Hepatocyte (in vitro differentiated cells): ENCODE results near the gene MAG. TPM values are rescaled to one million over a fixed set of nuclear protein-coding genes. Genes with fewer than 3 reads are reported as not detected.

Experiments used
- DNase-seq: peaks from one replicate; pipeline ENCODE4 v3.0.0-alpha.2; 2016; ENCODE audit warnings: low spot score
- H2AFZ ChIP-seq: fragments of 200-600 bp; sonication (generic); 2 replicates; pipeline ENCODE4 v1.6.0; 2016; ENCODE audit warnings: antibody characterized with exemption, mild to moderate bottlenecking
- H3K27ac ChIP-seq: fragments of 200-600 bp; sonication (generic); 2 replicates; pipeline ENCODE4 v1.5.1; 2016; ENCODE audit warnings: mild to moderate bottlenecking
- H3K27me3 ChIP-seq: fragments of 200-600 bp; sonication (generic); 2 replicates; pipeline ENCODE4 v1.6.1; 2016
- H3K36me3 ChIP-seq: fragments of 200-600 bp; sonication (generic); replicated peaks from 2 replicates; pipeline ENCODE4 v1.5.1; 2016; ENCODE audit warnings: low read depth; ENCODE audit not compliant: insufficient read depth
- H3K4me1 ChIP-seq: fragments of 200-600 bp; sonication (generic); 2 replicates; pipeline ENCODE4 v1.5.1; 2016; ENCODE audit warnings: mild to moderate bottlenecking, moderate library complexity; ENCODE audit not compliant: insufficient read depth
- H3K4me2 ChIP-seq: fragments of 200-600 bp; sonication (generic); 2 replicates; pipeline ENCODE4 v1.6.0; 2016
- H3K4me3 ChIP-seq: fragments of 200-600 bp; sonication (generic); 2 replicates; pipeline ENCODE4 v1.5.1; 2016; ENCODE audit warnings: mild to moderate bottlenecking
- H3K79me2 ChIP-seq: fragments of 200-600 bp; sonication (generic); 2 replicates; pipeline ENCODE4 v1.6.0; 2017; ENCODE audit warnings: mild to moderate bottlenecking
- H3K9me2 ChIP-seq: fragments of 200-600 bp; sonication (generic); replicated peaks from 2 replicates; pipeline ENCODE4 v1.6.0; 2017; ENCODE audit warnings: mild to moderate bottlenecking; ENCODE audit not compliant: insufficient read depth
- H3K9me3 ChIP-seq: fragments of 200-600 bp; sonication (generic); 2 replicates; pipeline ENCODE4 v1.5.1; 2016; ENCODE audit warnings: low read depth, mild to moderate bottlenecking
- H4K20me1 ChIP-seq: fragments of 200-600 bp; sonication (generic); 2 replicates; pipeline ENCODE4 v1.6.0; 2016; ENCODE audit warnings: mild to moderate bottlenecking; ENCODE audit not compliant: insufficient read depth, poor library complexity, severe bottlenecking
- CTCF ChIP-seq: fragments of 200-600 bp; sonication (generic); IDR thresholded peaks from 2 replicates; pipeline ENCODE4 v1.5.1; 2016; ENCODE audit warnings: antibody characterized with exemption, mild to moderate bottlenecking; ENCODE audit not compliant: poor library complexity
- EZH2 ChIP-seq: fragments of 200-600 bp; sonication (generic); IDR thresholded peaks from 2 replicates; pipeline ENCODE4 v1.6.1; 2016; ENCODE audit warnings: antibody characterized with exemption, mild to moderate bottlenecking, borderline replicate concordance
- EZH2phosphoT487 ChIP-seq: fragments of 200-600 bp; sonication (generic); IDR thresholded peaks from one replicate; pipeline ENCODE4 v1.6.1; 2018; ENCODE audit warnings: antibody characterized with exemption, mild to moderate bottlenecking, low read depth, moderate library complexity; ENCODE audit not compliant: unreplicated experiment, severe bottlenecking
- WGBS: methylation state at CpG from one replicate; pipeline ENCODE4 v1.1.6; 2016; ENCODE audit warnings: low lambda C conversion rate; ENCODE audit errors: missing lambda C conversion rate; 5-methylcytosine and 5-hydroxymethylcytosine counted together
- polyA plus RNA-seq: library from polyadenylated mRNA; unstranded; fragments of >200 nt; fragmentation: Nextera tagmentation; extraction: Ambion mirVana; gene quantifications from 2 replicates; pipeline ENCODE4 v1.2.1, GENCODE V29; 2016
- total RNA-seq: library from RNA; depleted of rRNA; stranded (reverse); fragments of >200 nt; gene quantifications from 2 replicates; pipeline ENCODE4 v1.2.3, GENCODE V29; 2014

The MAG gene
- total and polyA plus RNA-seq, 2 experiments from 2014 or later = 0.47 TPM; not detected in 1

GRCh38 chr19:35314031-35314430 lies 22.1 kb downstream of the MAG start:
- Histone ChIP-seq H4K20me1 (no peaks in the 10 kb centered on the region), H3K27ac (no peak overlapping the region), H3K9me2 (no peaks in the 10 kb centered on the region), H3K4me1 (peaks cover 24% of the 10 kb centered on the region), H3K36me3 (no peaks in the 10 kb centered on the region), H3K4me3 (no peak overlapping the region), H2AFZ (no peak overlapping the region), H3K27me3 (no peaks in the 10 kb centered on the region), H3K79me2 (no peaks in the 10 kb centered on the region), H3K4me2 (no peak overlapping the region), H3K9me3 (no peaks in the 10 kb centered on the region)
- no peak for DNase-seq
- WGBS = 93% methylated on average over 8 of the region's 8 CpGs
- TF ChIP-seq EZH2phosphoT487 (no peak), EZH2 (no peak), CTCF (no peak)

- Histone ChIP-seq H4K20me1 (no peaks in the 10 kb centered on the region), H3K9me2 (no peaks in the 10 kb centered on the region), H3K36me3 (no peaks in the 10 kb centered on the region), H3K4me3 (no peak overlapping the region), H3K27me3 (no peaks in the 10 kb centered on the region), H3K79me2 (no peaks in the 10 kb centered on the region), H2AFZ (no peak overlapping the region), H3K4me2 (no peak overlapping the region), H3K9me3 (no peaks in the 10 kb centered on the region), H3K4me1 (peaks cover 16% of the 10 kb centered on the region), H3K27ac (no peak overlapping the region)
- 91% methylated on average over 10 of the region's 10 CpGs for WGBS
- DNase-seq = no peak
- no peak for TF ChIP-seq EZH2phosphoT487
- TF ChIP-seq CTCF = no peak
- TF ChIP-seq EZH2 = no peak
These were observed 23.0 kb downstream of the MAG start for GRCh38 chr19:35314858-35315470.

- Histone ChIP-seq H3K4me1 (peaks cover 11% of the 10 kb centered on the region), H3K36me3 (no peaks in the 10 kb centered on the region), H3K4me2 (no peak overlapping the region), H3K27ac (no peak overlapping the region), H3K79me2 (no peaks in the 10 kb centered on the region), H3K9me2 (no peaks in the 10 kb centered on the region), H3K27me3 (no peaks in the 10 kb centered on the region), H3K4me3 (no peak overlapping the region), H4K20me1 (no peaks in the 10 kb centered on the region), H3K9me3 (no peaks in the 10 kb centered on the region), H2AFZ (no peak overlapping the region)
- TF ChIP-seq CTCF (no peak), EZH2phosphoT487 (no peak), EZH2 (no peak)
- WGBS = 65% methylated on average over 9 of the region's 9 CpGs
- DNase-seq = no peak
These were observed 23.9 kb downstream of the MAG start for GRCh38 chr19:35315883-35316282.

GRCh38 chr19:35316560-35316959 lies 24.6 kb downstream of the MAG start:
- Histone ChIP-seq H3K4me3 (no peak overlapping the region), H4K20me1 (no peaks in the 10 kb centered on the region), H3K4me1 (peaks cover 11% of the 10 kb centered on the region), H3K36me3 (no peaks in the 10 kb centered on the region), H2AFZ (no peak overlapping the region), H3K27ac (peak overlapping the region; percentile 48), H3K9me3 (no peaks in the 10 kb centered on the region), H3K27me3 (no peaks in the 10 kb centered on the region), H3K4me2 (no peak overlapping the region), H3K79me2 (no peaks in the 10 kb centered on the region), H3K9me2 (no peaks in the 10 kb centered on the region)
- TF ChIP-seq CTCF (no peak), EZH2 (no peak), EZH2phosphoT487 (no peak)
- peak; percentile 67 for DNase-seq
- WGBS = 63% methylated on average over 9 of the region's 9 CpGs
